ENCODE data around the gene HSDL1.

DNA sequence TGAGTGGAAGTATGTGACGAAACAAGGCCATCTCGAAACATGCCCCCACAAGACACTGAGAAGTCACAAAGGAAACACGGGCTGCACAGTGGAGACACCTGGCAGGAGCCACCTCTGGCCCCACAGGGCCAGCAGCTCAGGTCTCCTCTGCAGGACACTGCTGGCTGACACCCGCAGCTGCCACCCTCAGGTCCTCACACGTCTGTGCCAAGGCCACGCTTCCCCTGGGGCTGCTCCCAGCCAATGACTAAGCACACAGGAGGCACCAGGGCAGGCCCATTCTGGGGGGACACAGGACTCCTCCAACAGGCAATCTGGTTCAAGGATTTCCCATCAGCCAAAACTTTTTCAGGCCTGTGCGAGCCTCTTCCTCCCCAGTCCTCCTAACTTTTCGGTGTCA, 64.6 kb downstream of the HSDL1 start:
- TF ChIP-seq POLR2A (IDR thresholded peaks at IDR 0.05), result no peak
- TF ChIP-seq, protein P1, sequence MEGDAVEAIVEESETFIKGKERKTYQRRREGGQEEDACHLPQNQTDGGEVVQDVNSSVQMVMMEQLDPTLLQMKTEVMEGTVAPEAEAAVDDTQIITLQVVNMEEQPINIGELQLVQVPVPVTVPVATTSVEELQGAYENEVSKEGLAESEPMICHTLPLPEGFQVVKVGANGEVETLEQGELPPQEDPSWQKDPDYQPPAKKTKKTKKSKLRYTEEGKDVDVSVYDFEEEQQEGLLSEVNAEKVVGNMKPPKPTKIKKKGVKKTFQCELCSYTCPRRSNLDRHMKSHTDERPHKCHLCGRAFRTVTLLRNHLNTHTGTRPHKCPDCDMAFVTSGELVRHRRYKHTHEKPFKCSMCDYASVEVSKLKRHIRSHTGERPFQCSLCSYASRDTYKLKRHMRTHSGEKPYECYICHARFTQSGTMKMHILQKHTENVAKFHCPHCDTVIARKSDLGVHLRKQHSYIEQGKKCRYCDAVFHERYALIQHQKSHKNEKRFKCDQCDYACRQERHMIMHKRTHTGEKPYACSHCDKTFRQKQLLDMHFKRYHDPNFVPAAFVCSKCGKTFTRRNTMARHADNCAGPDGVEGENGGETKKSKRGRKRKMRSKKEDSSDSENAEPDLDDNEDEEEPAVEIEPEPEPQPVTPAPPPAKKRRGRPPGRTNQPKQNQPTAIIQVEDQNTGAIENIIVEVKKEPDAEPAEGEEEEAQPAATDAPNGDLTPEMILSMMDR (IDR thresholded peaks at IDR 0.05), result no peak

Data from body of pancreas (tissue), 4 donors.